ENCODE measurements around the gene WHAMM. TPM values are rescaled to one million over a fixed set of nuclear protein-coding genes. Genes with fewer than 3 reads are reported as not detected.

The WHAMM gene, protein sequence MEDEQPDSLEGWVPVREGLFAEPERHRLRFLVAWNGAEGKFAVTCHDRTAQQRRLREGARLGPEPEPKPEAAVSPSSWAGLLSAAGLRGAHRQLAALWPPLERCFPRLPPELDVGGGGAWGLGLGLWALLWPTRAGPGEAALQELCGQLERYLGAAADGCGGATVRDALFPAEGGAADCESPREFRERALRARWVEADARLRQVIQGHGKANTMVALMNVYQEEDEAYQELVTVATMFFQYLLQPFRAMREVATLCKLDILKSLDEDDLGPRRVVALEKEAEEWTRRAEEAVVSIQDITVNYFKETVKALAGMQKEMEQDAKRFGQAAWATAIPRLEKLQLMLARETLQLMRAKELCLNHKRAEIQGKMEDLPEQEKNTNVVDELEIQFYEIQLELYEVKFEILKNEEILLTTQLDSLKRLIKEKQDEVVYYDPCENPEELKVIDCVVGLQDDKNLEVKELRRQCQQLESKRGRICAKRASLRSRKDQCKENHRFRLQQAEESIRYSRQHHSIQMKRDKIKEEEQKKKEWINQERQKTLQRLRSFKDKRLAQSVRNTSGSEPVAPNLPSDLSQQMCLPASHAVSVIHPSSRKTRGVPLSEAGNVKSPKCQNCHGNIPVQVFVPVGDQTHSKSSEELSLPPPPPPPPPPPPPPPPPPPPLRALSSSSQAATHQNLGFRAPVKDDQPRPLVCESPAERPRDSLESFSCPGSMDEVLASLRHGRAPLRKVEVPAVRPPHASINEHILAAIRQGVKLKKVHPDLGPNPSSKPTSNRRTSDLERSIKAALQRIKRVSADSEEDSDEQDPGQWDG
- 5.9 to 7.1 TPM (median 6.2 TPM) in 5 replicates for total RNA-seq (2022; extraction: Qiagen RNA extraction; ENCODE audit: low read depth)

DNA sequence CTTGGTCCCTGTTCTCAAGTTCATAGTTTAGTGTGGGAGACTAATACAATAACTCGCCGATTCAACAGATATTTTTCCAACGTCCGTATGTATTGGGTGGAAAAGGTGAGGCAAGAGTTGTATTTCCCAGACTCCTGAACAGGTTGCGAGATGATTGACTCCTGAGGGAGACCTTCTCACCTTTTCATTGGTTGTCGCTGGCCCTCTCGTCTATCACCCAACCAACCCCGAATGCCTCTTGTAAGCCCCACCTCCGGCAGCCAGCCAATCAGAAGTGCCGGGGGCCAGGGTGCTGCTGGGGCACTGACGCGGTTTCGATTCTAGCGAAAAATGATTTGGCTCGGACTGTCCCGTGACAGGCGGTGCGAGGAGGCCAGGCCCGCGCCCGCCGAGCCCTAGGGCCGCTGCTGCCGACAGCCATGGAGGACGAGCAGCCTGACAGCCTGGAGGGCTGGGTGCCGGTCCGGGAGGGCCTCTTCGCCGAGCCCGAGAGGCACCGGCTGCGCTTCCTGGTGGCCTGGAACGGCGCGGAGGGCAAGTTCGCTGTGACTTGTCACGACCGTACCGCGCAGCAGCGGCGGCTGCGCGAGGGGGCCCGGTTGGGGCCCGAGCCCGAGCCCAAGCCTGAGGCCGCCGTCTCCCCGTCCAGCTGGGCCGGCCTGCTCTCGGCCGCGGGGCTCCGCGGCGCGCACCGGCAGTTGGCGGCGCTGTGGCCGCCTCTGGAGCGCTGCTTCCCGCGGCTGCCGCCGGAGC lies at the start of gene WHAMM:
Gene WHAMM, plus strand, starts transcription at position 321 of the 753 bp plus-strand sequence. Its CDS starts 99 bp downstream, at position 420.

DNA sequence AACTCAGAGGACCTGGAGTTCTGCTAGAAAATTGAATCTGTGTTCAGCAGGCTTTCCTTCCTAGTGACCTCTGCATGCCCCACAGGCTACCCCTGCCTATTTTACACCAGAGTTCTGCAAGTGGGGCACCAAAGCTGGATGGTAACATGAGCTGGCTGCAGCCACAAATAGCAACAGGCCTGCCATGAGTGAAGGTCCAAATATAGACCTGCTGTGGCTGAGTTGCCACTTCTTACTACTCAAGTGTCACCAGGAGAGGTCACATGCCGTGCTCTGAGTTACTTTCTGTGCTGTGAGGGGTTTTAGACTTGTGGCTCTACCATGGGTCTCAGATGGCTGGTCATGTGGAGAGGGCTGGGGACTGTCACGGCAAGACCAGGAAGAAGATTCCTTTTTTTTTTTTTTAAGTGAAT lies 3.4 kb upstream of the WHAMM start, which contains the start of gene FSD2:
Gene FSD2, minus strand, starts transcription at position 76 of the 413 bp plus-strand sequence. CDS start 18,679 bp downstream, outside the sequence.

Other genes with a start within 250 kb of the WHAMM start
- gene CPEB1, start 162.3 kb upstream of the WHAMM start, total RNA-seq (2022; extraction: Qiagen RNA extraction; ENCODE audit: low read depth), result 2.3 to 3.5 TPM (median 2.9 TPM) in 5 replicates
- gene AP3B2, start 99.8 kb upstream of the WHAMM start, total RNA-seq (2022; extraction: Qiagen RNA extraction; ENCODE audit: low read depth), result 0.47 to 1.0 TPM (median 0.68 TPM) in 5 replicates
- gene FSD2, start 3.6 kb upstream of the WHAMM start, total RNA-seq (2022; extraction: Qiagen RNA extraction; ENCODE audit: low read depth), result not detected in 5 replicates
- gene HOMER2, start 143.1 kb downstream of the WHAMM start, total RNA-seq (2022; extraction: Qiagen RNA extraction; ENCODE audit: low read depth), result 12.2 to 14.1 TPM (median 12.8 TPM) in 5 replicates
- gene RAMAC, start 176.6 kb downstream of the WHAMM start, total RNA-seq (2022; extraction: Qiagen RNA extraction; ENCODE audit: low read depth), result 41.8 to 55.1 TPM (median 42.8 TPM) in 5 replicates
- 42.0 to 49.8 TPM (median 42.9 TPM) in 5 replicates for gene C15orf40, start 202.0 kb downstream of the WHAMM start, total RNA-seq (2022; extraction: Qiagen RNA extraction; ENCODE audit: low read depth)

Measured in A549 treated with GW870086 at 1 μM for 4 hours (cell line).